NB4 (cell line): ENCODE results near the gene SYT8.

Source experiments
- MAX ChIP-seq: IDR thresholded peaks from 2 replicates; pipeline ENCODE4 v1.6.1; 2011; ENCODE audit warnings: low read depth, low read length
- POLR2A ChIP-seq: IDR thresholded peaks from 2 replicates; pipeline ENCODE4 v1.6.1; 2011; ENCODE audit warnings: mild to moderate bottlenecking; ENCODE audit not compliant: insufficient read length; ENCODE audit errors: extremely low read depth
- TF ChIP-seq, protein P1 (sequence below): IDR thresholded peaks from one replicate; pipeline ENCODE4 v1.5.1; 2012; ENCODE audit warnings: low read depth, low read length

DNA sequence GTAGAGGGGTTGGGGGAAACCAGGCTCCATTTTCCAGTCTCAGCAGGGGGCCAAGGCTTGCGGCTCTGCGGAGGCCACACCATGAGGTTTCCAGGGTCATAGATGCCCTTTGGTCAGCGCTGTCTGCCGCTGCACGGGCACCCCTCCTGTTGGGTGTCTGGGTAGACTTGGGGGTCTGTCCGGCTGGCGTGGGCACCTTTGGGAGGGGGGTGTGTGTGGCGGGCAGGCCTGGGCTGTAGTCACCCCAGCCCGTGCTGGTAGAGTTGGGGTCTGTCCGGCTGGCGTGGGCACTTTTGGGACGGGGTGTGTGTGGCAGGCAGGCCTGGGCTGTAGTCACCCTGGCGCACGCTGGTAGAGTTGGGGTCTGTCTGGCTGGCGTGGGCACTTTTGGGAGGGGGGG is 36.7 kb downstream of the SYT8 start:
- TF ChIP-seq, protein P1, sequence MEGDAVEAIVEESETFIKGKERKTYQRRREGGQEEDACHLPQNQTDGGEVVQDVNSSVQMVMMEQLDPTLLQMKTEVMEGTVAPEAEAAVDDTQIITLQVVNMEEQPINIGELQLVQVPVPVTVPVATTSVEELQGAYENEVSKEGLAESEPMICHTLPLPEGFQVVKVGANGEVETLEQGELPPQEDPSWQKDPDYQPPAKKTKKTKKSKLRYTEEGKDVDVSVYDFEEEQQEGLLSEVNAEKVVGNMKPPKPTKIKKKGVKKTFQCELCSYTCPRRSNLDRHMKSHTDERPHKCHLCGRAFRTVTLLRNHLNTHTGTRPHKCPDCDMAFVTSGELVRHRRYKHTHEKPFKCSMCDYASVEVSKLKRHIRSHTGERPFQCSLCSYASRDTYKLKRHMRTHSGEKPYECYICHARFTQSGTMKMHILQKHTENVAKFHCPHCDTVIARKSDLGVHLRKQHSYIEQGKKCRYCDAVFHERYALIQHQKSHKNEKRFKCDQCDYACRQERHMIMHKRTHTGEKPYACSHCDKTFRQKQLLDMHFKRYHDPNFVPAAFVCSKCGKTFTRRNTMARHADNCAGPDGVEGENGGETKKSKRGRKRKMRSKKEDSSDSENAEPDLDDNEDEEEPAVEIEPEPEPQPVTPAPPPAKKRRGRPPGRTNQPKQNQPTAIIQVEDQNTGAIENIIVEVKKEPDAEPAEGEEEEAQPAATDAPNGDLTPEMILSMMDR, result no peak
- TF ChIP-seq POLR2A (no peak), MAX (no peak)
